ENCODE results near the gene SESN1. TPM values are rescaled to one million over a fixed set of nuclear protein-coding genes. Genes with fewer than 3 reads are reported as not detected.

SESN1 gene
- total RNA-seq, 1 experiment from 2014 or later, result 17.5 TPM

GRCh38 chr6:109059571-109060021 lies 35.0 kb downstream of the SESN1 start:
- Histone ChIP-seq H3K79me1 (ENCODE audit: insufficient read depth, low read depth, low read length, poor library complexity, severe bottlenecking) (no peaks in the 10 kb centered on the region), H3K79me2 (ENCODE audit: insufficient read depth, low read length) (no peaks in the 10 kb centered on the region), H2BK15ac (ENCODE audit: low read depth, low read length) (no peak overlapping the region), H2AK5ac (ENCODE audit: insufficient read length, low read length) (no peak overlapping the region), H3K9me3 (ENCODE audit: control insufficient read depth, low read depth, low read length) (no peaks in the 10 kb centered on the region), H3K9ac (ENCODE audit: extremely low read depth, insufficient read length, low read length) (no peak overlapping the region), H3K4ac (ENCODE audit: low read depth, low read length) (no peak overlapping the region), H4K5ac (ENCODE audit: insufficient read length, low read depth, low read length) (no peak overlapping the region), H3K4me1 (ENCODE audit: insufficient read depth, low read length) (no peaks in the 10 kb centered on the region), H3K27me3 (ENCODE audit: insufficient read depth, low read length) (no peaks in the 10 kb centered on the region), H4K20me1 (ENCODE audit: control insufficient read depth, insufficient read depth, insufficient read length) (no peaks in the 10 kb centered on the region), H3K56ac (ENCODE audit: insufficient read length, low read depth, low read length) (no peak overlapping the region), H3K18ac (ENCODE audit: insufficient read length, low read depth, low read length) (no peak overlapping the region), H2AFZ (ENCODE audit: low read length) (no peak overlapping the region), H3K23me2 (ENCODE audit: insufficient read length, low read depth, low read length, poor library complexity, severe bottlenecking) (no peaks in the 10 kb centered on the region), H3K4me2 (ENCODE audit: insufficient read depth, insufficient read length, low read length) (no peak overlapping the region), H3K23ac (ENCODE audit: insufficient read length, low read depth, low read length) (no peak overlapping the region), H4K8ac (replicated peaks; ENCODE audit: insufficient read length, low read depth, low read length) (no peak overlapping the region), H4K91ac (ENCODE audit: insufficient read length, low read depth, low read length) (no peak overlapping the region), H3T11ph (ENCODE audit: low read length) (no peak overlapping the region), H3K27ac (ENCODE audit: insufficient read length, low read depth, low read length) (no peak overlapping the region), H3K14ac (ENCODE audit: insufficient read depth, low read length) (no peak overlapping the region), H2BK5ac (ENCODE audit: insufficient read length, low read length) (no peak overlapping the region), H2BK20ac (ENCODE audit: low read depth, low read length, poor library complexity, severe bottlenecking) (no peak overlapping the region), H2BK120ac (ENCODE audit: low read depth, low read length, poor library complexity, severe bottlenecking) (no peak overlapping the region), H2BK12ac (ENCODE audit: insufficient read length, low read depth, low read length) (no peak overlapping the region)
- Mint-ChIP-seq H3K4me3 (no peak overlapping the region), H3K27me3 (ENCODE audit: low read depth) (no peaks in the 10 kb centered on the region), H3K36me3 (ENCODE audit: insufficient read depth in 1 of 3, low read depth in 3 of 3) (no peaks in the 10 kb centered on the region), H3K4me1 (peaks cover 4 to 6% of the 10 kb centered on the region in 2 experiments), H3K9me3 (no peaks in the 10 kb centered on the region), H3K27ac (no peak overlapping the region; a peak in 2 of 7 replicates)
- WGBS (ENCODE audit: extremely low coverage, insufficient read length, low lambda C conversion rate), result no CpG with 5 or more reads among the region's 4 CpGs
- no peak for DNase-seq
- TF ChIP-seq CTCF (conservative IDR thresholded peaks at IDR 0.05), result no peak

Data from H9 (cell line).